ENCODE measurements around the gene DUT. TPM values are rescaled to one million over a fixed set of nuclear protein-coding genes. Genes with fewer than 3 reads are reported as not detected.

Gene DUT
- total and polyA plus RNA-seq, 2 experiments from 2014 or later, result 50.9 to 70.4 TPM

DNA sequence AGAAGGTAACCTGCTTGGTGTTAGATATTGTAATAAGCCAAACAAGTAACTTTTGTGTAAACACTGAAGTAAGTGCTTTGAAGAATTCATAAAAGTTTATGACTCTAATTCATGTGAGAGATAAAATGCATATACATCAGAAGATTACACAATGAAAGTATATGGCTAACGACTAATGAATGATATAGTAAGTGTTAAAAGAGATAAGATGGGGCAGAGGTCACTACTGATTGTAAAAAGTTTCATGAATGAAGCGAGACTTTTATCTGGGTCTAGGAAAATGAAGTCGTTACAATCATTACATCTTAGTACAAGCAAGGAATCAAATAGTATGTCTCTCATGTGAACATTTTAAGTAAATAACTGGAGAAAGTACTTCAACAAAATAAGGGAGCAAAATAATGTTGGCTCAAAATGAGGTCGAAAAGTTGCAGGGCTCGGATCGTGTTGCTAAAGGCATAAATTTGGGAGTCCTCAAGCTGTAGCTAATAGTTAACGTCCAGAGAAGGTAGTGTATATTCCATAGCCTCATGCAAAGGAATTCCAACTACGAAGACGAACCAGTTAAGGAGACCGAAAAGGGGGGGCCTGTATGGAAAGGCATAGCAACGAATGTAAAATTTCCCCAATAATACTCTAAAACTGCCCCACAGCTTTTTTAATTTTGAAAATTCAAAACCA lies 984 bp upstream of the DUT start:
- Histone ChIP-seq H3K79me2 (peaks cover 10% of the 10 kb centered on the region), H3K36me3 (replicated peaks; ENCODE audit: insufficient read depth, low read depth) (no peaks in the 10 kb centered on the region), H3K27ac (peak overlapping the region; percentile 95), H3K9me2 (replicated peaks; ENCODE audit: insufficient read depth) (no peaks in the 10 kb centered on the region), H3K4me1 (ENCODE audit: insufficient read depth) (peaks cover 8% of the 10 kb centered on the region), H3K4me2 (peak overlapping the region; percentile 100), H4K20me1 (ENCODE audit: insufficient read depth, poor library complexity, severe bottlenecking) (peaks cover 6% of the 10 kb centered on the region), H3K9me3 (ENCODE audit: low read depth) (no peaks in the 10 kb centered on the region), H3K4me3 (peak overlapping the region; percentile 91), H2AFZ (peak overlapping the region; percentile 99), H3K27me3 (no peaks in the 10 kb centered on the region)
- peak; percentile 99 for TF ChIP-seq EZH2phosphoT487 (IDR thresholded peaks at IDR 0.05; ENCODE audit: low read depth, severe bottlenecking, unreplicated experiment)
- TF ChIP-seq EZH2 (IDR thresholded peaks at IDR 0.05; ENCODE audit: borderline replicate concordance), result no peak
- DNase-seq (ENCODE audit: low spot score), result no peak
- WGBS (ENCODE audit: low lambda C conversion rate, missing lambda C conversion rate), result 4% methylated on average over 11 of the region's 11 CpGs

DNA sequence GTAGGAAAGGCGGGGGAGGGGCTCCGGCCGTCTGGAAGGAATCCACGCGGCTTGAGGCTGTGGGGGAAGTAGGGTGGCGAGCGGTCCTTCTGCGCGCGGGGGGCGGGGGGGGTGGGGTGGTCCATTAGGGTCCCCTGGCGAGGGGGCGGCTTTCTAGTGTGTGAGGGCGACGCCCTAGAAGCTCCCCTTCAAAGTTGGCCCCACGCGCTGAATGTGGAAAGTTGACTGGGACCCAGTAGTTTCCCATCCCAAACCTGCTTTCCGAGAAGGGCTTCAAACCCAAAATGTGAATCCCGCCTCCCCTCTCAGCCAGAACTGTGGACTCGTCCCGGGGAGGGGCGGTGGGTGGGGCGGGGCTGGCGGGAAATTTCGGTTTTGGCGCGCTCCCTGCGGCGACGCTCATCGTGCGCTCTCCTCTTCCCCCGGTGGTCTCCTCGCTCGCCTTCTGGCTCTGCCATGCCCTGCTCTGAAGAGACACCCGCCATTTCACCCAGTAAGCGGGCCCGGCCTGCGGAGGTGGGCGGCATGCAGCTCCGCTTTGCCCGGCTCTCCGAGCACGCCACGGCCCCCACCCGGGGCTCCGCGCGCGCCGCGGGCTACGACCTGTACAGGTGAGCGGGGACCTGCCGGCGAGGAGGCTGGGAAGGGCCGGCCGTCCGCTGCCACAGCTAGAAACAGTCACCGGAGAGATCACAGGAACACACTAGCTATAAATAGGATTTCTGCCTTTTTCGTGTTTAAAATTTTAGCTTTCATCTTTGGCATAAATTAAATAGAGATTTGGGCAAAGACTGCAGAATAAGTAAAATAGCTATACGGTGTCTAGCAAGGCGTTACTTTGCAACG lies 790 bp downstream of the DUT start:
- Histone ChIP-seq H3K4me2 (peak overlapping the region; percentile 100), H3K4me1 (ENCODE audit: insufficient read depth) (peaks cover 8% of the 10 kb centered on the region), H3K27ac (peak overlapping the region; percentile 95), H3K9me3 (ENCODE audit: low read depth) (no peaks in the 10 kb centered on the region), H4K20me1 (ENCODE audit: insufficient read depth, poor library complexity, severe bottlenecking) (peaks cover 6% of the 10 kb centered on the region), H3K9me2 (replicated peaks; ENCODE audit: insufficient read depth) (no peaks in the 10 kb centered on the region), H2AFZ (peak overlapping the region; percentile 99), H3K36me3 (replicated peaks; ENCODE audit: insufficient read depth, low read depth) (no peaks in the 10 kb centered on the region), H3K79me2 (peaks cover 10% of the 10 kb centered on the region), H3K4me3 (peak overlapping the region; percentile 91), H3K27me3 (no peaks in the 10 kb centered on the region)
- 3% methylated on average over 34 of the region's 64 CpGs for WGBS (ENCODE audit: low lambda C conversion rate, missing lambda C conversion rate)
- TF ChIP-seq EZH2phosphoT487 (IDR thresholded peaks at IDR 0.05; ENCODE audit: low read depth, severe bottlenecking, unreplicated experiment) (no peak), EZH2 (IDR thresholded peaks at IDR 0.05; ENCODE audit: borderline replicate concordance) (no peak)
- TF ChIP-seq, protein P1, sequence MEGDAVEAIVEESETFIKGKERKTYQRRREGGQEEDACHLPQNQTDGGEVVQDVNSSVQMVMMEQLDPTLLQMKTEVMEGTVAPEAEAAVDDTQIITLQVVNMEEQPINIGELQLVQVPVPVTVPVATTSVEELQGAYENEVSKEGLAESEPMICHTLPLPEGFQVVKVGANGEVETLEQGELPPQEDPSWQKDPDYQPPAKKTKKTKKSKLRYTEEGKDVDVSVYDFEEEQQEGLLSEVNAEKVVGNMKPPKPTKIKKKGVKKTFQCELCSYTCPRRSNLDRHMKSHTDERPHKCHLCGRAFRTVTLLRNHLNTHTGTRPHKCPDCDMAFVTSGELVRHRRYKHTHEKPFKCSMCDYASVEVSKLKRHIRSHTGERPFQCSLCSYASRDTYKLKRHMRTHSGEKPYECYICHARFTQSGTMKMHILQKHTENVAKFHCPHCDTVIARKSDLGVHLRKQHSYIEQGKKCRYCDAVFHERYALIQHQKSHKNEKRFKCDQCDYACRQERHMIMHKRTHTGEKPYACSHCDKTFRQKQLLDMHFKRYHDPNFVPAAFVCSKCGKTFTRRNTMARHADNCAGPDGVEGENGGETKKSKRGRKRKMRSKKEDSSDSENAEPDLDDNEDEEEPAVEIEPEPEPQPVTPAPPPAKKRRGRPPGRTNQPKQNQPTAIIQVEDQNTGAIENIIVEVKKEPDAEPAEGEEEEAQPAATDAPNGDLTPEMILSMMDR (IDR thresholded peaks at IDR 0.05; ENCODE audit: poor library complexity), result no peak
- DNase-seq (ENCODE audit: low spot score), result peak; percentile 64

DNA sequence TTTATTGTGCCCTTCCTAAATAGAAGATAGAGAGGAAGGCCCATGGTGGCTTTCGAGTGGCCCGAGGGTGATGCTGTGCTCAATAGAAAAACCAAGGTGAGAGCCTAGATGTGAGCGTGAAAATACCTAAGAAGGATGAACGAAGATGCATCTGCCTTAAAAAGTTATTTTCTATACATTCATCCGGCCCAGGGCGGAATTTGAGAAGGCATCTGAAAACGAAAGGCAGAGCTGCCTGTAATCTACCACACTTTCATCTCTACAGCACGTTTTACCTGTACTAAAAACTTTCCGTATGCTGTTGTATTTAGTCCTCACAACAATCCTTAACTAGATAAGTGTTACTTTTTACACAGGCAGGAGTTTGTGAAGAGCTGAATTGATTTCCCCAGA lies 1.4 kb downstream of the DUT start:
- peaks cover 10% of the 10 kb centered on the region for H3K79me2 ChIP-seq
- 36% methylated on average over 9 of the region's 9 CpGs for WGBS (ENCODE audit: low lambda C conversion rate, missing lambda C conversion rate)

DNA sequence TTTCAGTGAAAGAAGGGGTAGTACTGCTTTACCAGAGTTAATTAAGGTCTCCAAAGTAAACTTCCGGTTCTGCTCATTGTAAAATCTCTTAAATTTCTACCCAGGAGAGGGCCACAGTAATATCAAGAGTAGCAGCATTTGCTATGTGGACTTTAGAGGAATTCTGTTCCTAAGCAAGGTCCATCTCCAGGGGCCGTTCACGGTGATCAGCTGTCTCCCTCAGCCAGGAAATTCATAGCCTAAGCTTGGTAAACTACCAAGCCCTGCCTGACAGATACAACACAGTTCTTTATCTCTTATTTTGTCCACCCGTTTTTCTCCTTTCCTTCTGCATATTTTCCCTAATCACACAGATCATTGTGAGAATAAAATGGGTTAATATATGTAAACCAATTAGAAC lies 2.3 kb downstream of the DUT start:
- H3K27ac ChIP-seq, result no peak overlapping the region
- no peak for DNase-seq (ENCODE audit: low spot score)
- H4K20me1 ChIP-seq (ENCODE audit: insufficient read depth, poor library complexity, severe bottlenecking), result peaks cover 6% of the 10 kb centered on the region
- peak overlapping the region; percentile 11 for H3K4me2 ChIP-seq
- no peaks in the 10 kb centered on the region for H3K27me3 ChIP-seq
- WGBS (ENCODE audit: low lambda C conversion rate, missing lambda C conversion rate), result 45% methylated on average over 4 of the region's 4 CpGs
- TF ChIP-seq, protein P1 (IDR thresholded peaks at IDR 0.05; ENCODE audit: poor library complexity), result no peak
- no peak for TF ChIP-seq EZH2 (IDR thresholded peaks at IDR 0.05; ENCODE audit: borderline replicate concordance)
- no peak for TF ChIP-seq EZH2phosphoT487 (IDR thresholded peaks at IDR 0.05; ENCODE audit: low read depth, severe bottlenecking, unreplicated experiment)
- H3K4me1 ChIP-seq (ENCODE audit: insufficient read depth), result peaks cover 8% of the 10 kb centered on the region
- no peaks in the 10 kb centered on the region for H3K9me3 ChIP-seq (ENCODE audit: low read depth)
- no peak overlapping the region for H3K4me3 ChIP-seq
- H3K9me2 ChIP-seq (replicated peaks; ENCODE audit: insufficient read depth), result no peaks in the 10 kb centered on the region
- no peaks in the 10 kb centered on the region for H3K36me3 ChIP-seq (replicated peaks; ENCODE audit: insufficient read depth, low read depth)
- H2AFZ ChIP-seq, result no peak overlapping the region
- peaks cover 10% of the 10 kb centered on the region for H3K79me2 ChIP-seq

More for the DNA sequence above, 1.4 kb downstream of the DUT start:
- H3K27me3 ChIP-seq, result no peaks in the 10 kb centered on the region
- H3K9me3 ChIP-seq (ENCODE audit: low read depth), result no peaks in the 10 kb centered on the region
- peak overlapping the region; percentile 99 for H2AFZ ChIP-seq
- H3K4me2 ChIP-seq, result peak overlapping the region; percentile 100
- H3K36me3 ChIP-seq (replicated peaks; ENCODE audit: insufficient read depth, low read depth), result no peaks in the 10 kb centered on the region
- H3K4me1 ChIP-seq (ENCODE audit: insufficient read depth), result peaks cover 8% of the 10 kb centered on the region
- peaks cover 6% of the 10 kb centered on the region for H4K20me1 ChIP-seq (ENCODE audit: insufficient read depth, poor library complexity, severe bottlenecking)
- no peak for DNase-seq (ENCODE audit: low spot score)
- no peaks in the 10 kb centered on the region for H3K9me2 ChIP-seq (replicated peaks; ENCODE audit: insufficient read depth)
- no peak for TF ChIP-seq EZH2phosphoT487 (IDR thresholded peaks at IDR 0.05; ENCODE audit: low read depth, severe bottlenecking, unreplicated experiment)
- no peak overlapping the region for H3K27ac ChIP-seq
- peak overlapping the region; percentile 91 for H3K4me3 ChIP-seq
